GM12892 (cell line): ENCODE results near the gene ATOH8.

Source experiments
- POLR2A ChIP-seq: IDR thresholded peaks from 2 replicates; pipeline ENCODE4 v1.6.1; 2011; ENCODE audit warnings: low read depth, low read length, control low read depth
- POLR2AphosphoS5 ChIP-seq: IDR thresholded peaks from 2 replicates; pipeline ENCODE4 v1.6.1; 2011; ENCODE audit warnings: low read depth, low read length, control low read depth
- TAF1 ChIP-seq: IDR thresholded peaks from 2 replicates; pipeline ENCODE4 v1.6.1; 2011; ENCODE audit warnings: low read depth, mild to moderate bottlenecking, control low read depth, low read length, borderline replicate concordance

GRCh38 chr2:85761946-85762345, 8.2 kb downstream of the ATOH8 start:
- TF ChIP-seq POLR2A: no peak
- no peak for TF ChIP-seq TAF1
- no peak for TF ChIP-seq POLR2AphosphoS5
